Measurements from ENCODE around the gene SCARF1. TPM values are rescaled to one million over a fixed set of nuclear protein-coding genes. Genes with fewer than 3 reads are reported as not detected.

SCARF1 gene
- total RNA-seq, 1 donor from 2014 or later, result 0.97 TPM

- H3K4me1 Mint-ChIP-seq (ENCODE audit: unreplicated experiment), result peaks cover 18% of the 10 kb centered on the region
- peak overlapping the region; percentile 75 for H3K4me3 Mint-ChIP-seq
- peak overlapping the region; percentile 71 for H3K27ac Mint-ChIP-seq
- TF ChIP-seq, protein P1, sequence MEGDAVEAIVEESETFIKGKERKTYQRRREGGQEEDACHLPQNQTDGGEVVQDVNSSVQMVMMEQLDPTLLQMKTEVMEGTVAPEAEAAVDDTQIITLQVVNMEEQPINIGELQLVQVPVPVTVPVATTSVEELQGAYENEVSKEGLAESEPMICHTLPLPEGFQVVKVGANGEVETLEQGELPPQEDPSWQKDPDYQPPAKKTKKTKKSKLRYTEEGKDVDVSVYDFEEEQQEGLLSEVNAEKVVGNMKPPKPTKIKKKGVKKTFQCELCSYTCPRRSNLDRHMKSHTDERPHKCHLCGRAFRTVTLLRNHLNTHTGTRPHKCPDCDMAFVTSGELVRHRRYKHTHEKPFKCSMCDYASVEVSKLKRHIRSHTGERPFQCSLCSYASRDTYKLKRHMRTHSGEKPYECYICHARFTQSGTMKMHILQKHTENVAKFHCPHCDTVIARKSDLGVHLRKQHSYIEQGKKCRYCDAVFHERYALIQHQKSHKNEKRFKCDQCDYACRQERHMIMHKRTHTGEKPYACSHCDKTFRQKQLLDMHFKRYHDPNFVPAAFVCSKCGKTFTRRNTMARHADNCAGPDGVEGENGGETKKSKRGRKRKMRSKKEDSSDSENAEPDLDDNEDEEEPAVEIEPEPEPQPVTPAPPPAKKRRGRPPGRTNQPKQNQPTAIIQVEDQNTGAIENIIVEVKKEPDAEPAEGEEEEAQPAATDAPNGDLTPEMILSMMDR (conservative IDR thresholded peaks at IDR 0.05), result no peak
- no peaks in the 10 kb centered on the region for H3K9me3 Mint-ChIP-seq
- H3K27me3 Mint-ChIP-seq, result peaks cover 45% of the 10 kb centered on the region
- no peak for DNase-seq (ENCODE audit: extremely low spot score, unreplicated experiment)
- no peaks in the 10 kb centered on the region for H3K36me3 Mint-ChIP-seq
Observed at GRCh38 chr17:1627182-1627981, 18.1 kb downstream of the SCARF1 start.

- H3K27me3 Mint-ChIP-seq, result peaks cover 38% of the 10 kb centered on the region
- no peaks in the 10 kb centered on the region for H3K36me3 Mint-ChIP-seq
- TF ChIP-seq, protein P1 (conservative IDR thresholded peaks at IDR 0.05), result no peak
- H3K9me3 Mint-ChIP-seq, result no peaks in the 10 kb centered on the region
- peaks cover 18% of the 10 kb centered on the region for H3K4me1 Mint-ChIP-seq (ENCODE audit: unreplicated experiment)
- peak overlapping the region; percentile 75 for H3K4me3 Mint-ChIP-seq
- no peak for DNase-seq (ENCODE audit: extremely low spot score, unreplicated experiment)
- peak overlapping the region; percentile 43 for H3K27ac Mint-ChIP-seq
Observed at GRCh38 chr17:1626333-1626732, 19.2 kb downstream of the SCARF1 start.

GRCh38 chr17:1625581-1625980 lies 20.0 kb downstream of the SCARF1 start:
- H3K27ac Mint-ChIP-seq, result peak overlapping the region; percentile 43
- H3K36me3 Mint-ChIP-seq, result no peaks in the 10 kb centered on the region
- DNase-seq (ENCODE audit: extremely low spot score, unreplicated experiment), result no peak
- peaks cover 31% of the 10 kb centered on the region for H3K27me3 Mint-ChIP-seq
- H3K4me3 Mint-ChIP-seq, result peak overlapping the region; percentile 31
- H3K4me1 Mint-ChIP-seq (ENCODE audit: unreplicated experiment), result peaks cover 18% of the 10 kb centered on the region
- H3K9me3 Mint-ChIP-seq, result no peaks in the 10 kb centered on the region
- TF ChIP-seq, protein P1 (conservative IDR thresholded peaks at IDR 0.05), result no peak

DNA sequence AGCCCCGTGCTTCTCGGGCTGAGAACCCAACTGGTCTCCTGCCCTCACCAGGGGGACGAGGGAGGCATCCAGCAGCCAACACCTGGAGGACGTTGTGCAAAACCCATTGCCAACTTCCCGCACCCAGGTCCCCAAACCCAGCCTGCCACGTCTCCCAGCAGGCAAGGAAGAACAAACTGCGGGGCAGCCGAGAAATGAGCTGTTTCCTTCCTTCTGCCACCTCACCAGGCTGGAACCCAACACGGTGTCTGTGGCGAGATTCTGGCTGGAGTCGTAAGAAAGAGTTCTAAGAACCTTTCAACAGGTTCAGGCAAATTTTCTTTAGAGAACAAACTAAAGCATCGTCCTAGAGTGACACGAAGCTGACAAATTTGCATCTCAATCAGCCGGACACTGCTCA lies 20.5 kb downstream of the SCARF1 start:
- Mint-ChIP-seq H3K36me3 (no peaks in the 10 kb centered on the region), H3K4me3 (no peak overlapping the region), H3K4me1 (ENCODE audit: unreplicated experiment) (peaks cover 14% of the 10 kb centered on the region), H3K27me3 (peaks cover 26% of the 10 kb centered on the region), H3K9me3 (no peaks in the 10 kb centered on the region), H3K27ac (no peak overlapping the region)
- no peak for DNase-seq (ENCODE audit: extremely low spot score, unreplicated experiment)
- TF ChIP-seq, protein P1 (conservative IDR thresholded peaks at IDR 0.05), result no peak

GRCh38 chr17:1624650-1625049 lies 20.9 kb downstream of the SCARF1 start:
- H3K9me3 Mint-ChIP-seq, result no peaks in the 10 kb centered on the region
- H3K27ac Mint-ChIP-seq, result no peak overlapping the region
- TF ChIP-seq, protein P1 (conservative IDR thresholded peaks at IDR 0.05), result no peak
- peaks cover 13% of the 10 kb centered on the region for H3K4me1 Mint-ChIP-seq (ENCODE audit: unreplicated experiment)
- peaks cover 24% of the 10 kb centered on the region for H3K27me3 Mint-ChIP-seq
- H3K36me3 Mint-ChIP-seq, result no peaks in the 10 kb centered on the region
- DNase-seq (ENCODE audit: extremely low spot score, unreplicated experiment), result no peak
- H3K4me3 Mint-ChIP-seq, result no peak overlapping the region

All from type B pancreatic cell (in vitro differentiated cells).